Chondrocyte (in vitro differentiated cells): Measurements from ENCODE around the gene ATF7. TPM values are rescaled to one million over a fixed set of nuclear protein-coding genes. Genes with fewer than 3 reads are reported as not detected.

ENCODE experiments used
- DNase-seq: peaks from one replicate; pipeline ENCODE4 v3.0.0; 2021; ENCODE audit warnings: mixed read lengths, low spot score
- H3K27ac Mint-ChIP-seq: one replicate; pipeline ENCODE4 v1.8.0; 2021; ENCODE audit warnings: mild to moderate bottlenecking, moderate library complexity, mixed read lengths; ENCODE audit not compliant: unreplicated experiment
- H3K27me3 Mint-ChIP-seq: 2 replicates; pipeline ENCODE4 v1.8.0; 2021; ENCODE audit warnings: low read depth, mixed read lengths
- H3K36me3 Mint-ChIP-seq: 2 replicates; pipeline ENCODE4 v1.8.0; 2021; ENCODE audit warnings: low read depth, mixed read lengths
- H3K4me1 Mint-ChIP-seq: 2 replicates; pipeline ENCODE4 v1.8.0; 2021; ENCODE audit warnings: low read depth, mild to moderate bottlenecking, mixed read lengths
- H3K4me3 Mint-ChIP-seq: one replicate; pipeline ENCODE4 v1.8.0; 2021; ENCODE audit warnings: mild to moderate bottlenecking, moderate library complexity, mixed read lengths; ENCODE audit not compliant: unreplicated experiment
- H3K9me3 Mint-ChIP-seq: 2 replicates; pipeline ENCODE4 v1.8.0; 2021; ENCODE audit warnings: low read depth, mixed read lengths
- CTCF ChIP-seq: fragments of 200-600 bp; sonication (generic); IDR thresholded peaks from 2 replicates; pipeline ENCODE4 v1.5.0; 2021; ENCODE audit warnings: antibody characterized with exemption, mild to moderate bottlenecking, moderate library complexity
- total RNA-seq: library from RNA; stranded (reverse); gene quantifications from 3 replicates; pipeline ENCODE4 v1.2.1, GENCODE V29; 2021

ATF7 gene
- total RNA-seq, 1 donor from 2014 or later, result 44.4 TPM

- Mint-ChIP-seq H3K27me3 (no peaks in the 10 kb centered on the region), H3K4me1 (no peaks in the 10 kb centered on the region), H3K9me3 (no peaks in the 10 kb centered on the region), H3K36me3 (peaks cover 40% of the 10 kb centered on the region), H3K4me3 (no peak overlapping the region), H3K27ac (no peak overlapping the region)
- no peak for DNase-seq
- no peak for TF ChIP-seq CTCF
These were observed 95.3 kb downstream of the ATF7 start for GRCh38 chr12:53530920-53531319.

GRCh38 chr12:53530061-53530460, 96.1 kb downstream of the ATF7 start:
- DNase-seq, result no peak
- H3K27ac Mint-ChIP-seq, result no peak overlapping the region
- TF ChIP-seq CTCF, result no peak
- no peaks in the 10 kb centered on the region for H3K27me3 Mint-ChIP-seq
- no peaks in the 10 kb centered on the region for H3K9me3 Mint-ChIP-seq
- H3K4me3 Mint-ChIP-seq, result no peak overlapping the region
- H3K4me1 Mint-ChIP-seq, result no peaks in the 10 kb centered on the region
- H3K36me3 Mint-ChIP-seq, result peaks cover 34% of the 10 kb centered on the region

GRCh38 chr12:53524476-53524875, 101.7 kb downstream of the ATF7 start:
- H3K4me1 Mint-ChIP-seq, result no peaks in the 10 kb centered on the region
- H3K4me3 Mint-ChIP-seq, result no peak overlapping the region
- no peak for TF ChIP-seq CTCF
- no peak overlapping the region for H3K27ac Mint-ChIP-seq
- no peak for DNase-seq
- peaks cover 22% of the 10 kb centered on the region for H3K36me3 Mint-ChIP-seq
- H3K9me3 Mint-ChIP-seq, result no peaks in the 10 kb centered on the region
- no peaks in the 10 kb centered on the region for H3K27me3 Mint-ChIP-seq

GRCh38 chr12:53523131-53523530, 103.1 kb downstream of the ATF7 start:
- Mint-ChIP-seq H3K27ac (no peak overlapping the region), H3K27me3 (no peaks in the 10 kb centered on the region), H3K36me3 (peaks cover 20% of the 10 kb centered on the region), H3K4me3 (no peak overlapping the region), H3K4me1 (no peaks in the 10 kb centered on the region), H3K9me3 (no peaks in the 10 kb centered on the region)
- no peak for TF ChIP-seq CTCF
- no peak for DNase-seq

GRCh38 chr12:53518381-53518780, 107.8 kb downstream of the ATF7 start:
- no peak overlapping the region for H3K4me3 Mint-ChIP-seq
- peaks cover 7% of the 10 kb centered on the region for H3K4me1 Mint-ChIP-seq
- no peak overlapping the region for H3K27ac Mint-ChIP-seq
- no peak for TF ChIP-seq CTCF
- no peak for DNase-seq
- no peaks in the 10 kb centered on the region for H3K9me3 Mint-ChIP-seq
- peaks cover 34% of the 10 kb centered on the region for H3K36me3 Mint-ChIP-seq
- no peaks in the 10 kb centered on the region for H3K27me3 Mint-ChIP-seq
